GM18502 (cell line): ENCODE results near the gene DCTD.

ENCODE experiments used
- ATAC-seq: cut with Tn5 transposase; IDR thresholded peaks from one replicate; pipeline ENCODE4 v1.9.1; 2021; ENCODE audit warnings: mild to moderate bottlenecking; ENCODE audit not compliant: unreplicated experiment, poor library complexity

Gene DCTD

GRCh38 chr4:182875453-182876405, 41.5 kb downstream of the DCTD start:
- no peak for ATAC-seq

DNA sequence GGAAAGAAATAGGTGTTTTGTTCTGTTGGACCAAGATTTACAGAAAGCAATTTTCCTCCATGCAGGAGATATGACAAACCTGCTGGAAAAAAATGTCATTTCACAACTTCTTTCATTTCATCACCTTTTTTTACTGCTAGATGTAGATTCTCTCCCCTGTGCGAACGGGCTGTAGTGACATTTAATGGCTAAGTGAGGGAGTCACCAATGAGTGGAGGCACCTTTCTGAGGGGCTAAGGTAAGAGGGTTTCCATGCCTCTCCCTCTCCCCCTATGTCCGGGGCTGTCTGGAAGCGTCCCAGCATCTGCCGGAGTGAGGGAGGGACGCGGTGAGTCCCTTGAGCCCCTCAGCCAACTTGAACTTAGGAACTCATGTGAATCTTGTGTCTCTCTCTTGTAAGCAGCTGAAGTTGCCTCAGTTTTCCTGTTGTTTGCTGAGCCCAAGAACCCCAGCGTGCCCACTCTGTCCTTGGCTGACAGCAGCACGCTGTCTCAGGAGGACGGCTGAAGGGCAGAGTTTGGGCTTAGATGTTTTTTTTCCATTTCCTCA, 42.3 kb downstream of the DCTD start:
- no peak for ATAC-seq

DNA sequence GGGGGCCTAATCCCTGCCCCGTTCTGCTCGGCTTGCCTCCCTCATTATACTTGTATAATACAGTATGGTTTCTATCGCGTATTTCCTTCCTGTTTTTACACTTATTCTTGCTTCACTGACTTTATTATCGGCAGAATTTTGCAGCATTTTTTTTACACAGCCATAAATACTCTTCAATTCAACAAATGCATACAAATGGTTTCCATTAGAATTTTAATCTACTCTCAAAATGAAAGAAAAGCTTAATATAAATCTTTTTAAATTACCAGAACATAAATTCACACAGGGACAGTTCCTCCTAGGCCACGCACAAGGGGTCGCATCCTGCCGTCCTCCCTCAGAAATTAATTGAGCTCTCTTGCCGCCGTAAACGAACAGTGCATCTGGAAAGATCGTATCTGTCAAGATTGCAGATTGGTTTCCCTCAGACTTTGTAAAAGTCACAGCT, 42.9 kb downstream of the DCTD start:
- ATAC-seq, result no peak

DNA sequence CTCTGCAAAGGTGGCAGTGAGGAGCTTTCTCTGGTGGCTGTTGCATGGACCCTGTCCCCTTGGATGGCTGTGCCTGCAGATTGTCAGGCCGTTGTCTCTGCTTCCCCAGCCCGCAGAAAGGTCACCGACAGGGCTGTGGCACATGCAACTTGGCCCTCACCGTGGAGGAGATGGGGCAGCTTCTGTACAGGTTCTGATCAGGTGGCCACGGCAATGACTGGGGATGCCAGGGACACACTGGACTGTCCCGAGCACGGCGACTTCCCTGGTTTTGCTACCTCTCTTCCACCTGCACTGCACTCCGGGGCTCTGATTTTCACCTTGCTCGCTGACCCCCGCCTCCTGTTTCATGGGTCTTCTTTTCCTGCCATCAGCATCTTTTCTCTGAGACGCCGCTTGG, 43.5 kb downstream of the DCTD start:
- ATAC-seq, result no peak

GRCh38 chr4:182873289-182873688, 43.9 kb downstream of the DCTD start:
- ATAC-seq, result no peak

DNA sequence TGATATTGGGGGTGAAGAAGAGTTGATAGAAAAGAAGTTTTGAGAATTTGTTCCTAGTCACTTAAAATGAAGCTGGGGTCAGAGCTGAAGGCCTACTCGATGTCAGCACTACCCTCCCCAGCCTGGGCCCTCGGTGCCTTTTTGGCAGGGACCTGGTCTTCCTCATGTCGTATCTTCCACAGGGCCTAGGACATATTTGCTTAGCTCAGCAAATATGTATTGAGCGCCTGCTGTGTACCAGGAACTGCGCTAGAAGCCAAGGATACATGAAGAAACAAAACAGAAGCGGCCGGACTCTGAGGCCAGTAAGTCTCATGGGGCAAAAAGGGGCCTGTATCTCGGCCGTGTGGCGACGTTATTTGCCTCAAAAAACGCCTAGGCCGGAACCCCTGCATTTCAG, 44.3 kb downstream of the DCTD start:
- no peak for ATAC-seq

- no peak for ATAC-seq
These were observed 45.6 kb downstream of the DCTD start for GRCh38 chr4:182871616-182872015.

DNA sequence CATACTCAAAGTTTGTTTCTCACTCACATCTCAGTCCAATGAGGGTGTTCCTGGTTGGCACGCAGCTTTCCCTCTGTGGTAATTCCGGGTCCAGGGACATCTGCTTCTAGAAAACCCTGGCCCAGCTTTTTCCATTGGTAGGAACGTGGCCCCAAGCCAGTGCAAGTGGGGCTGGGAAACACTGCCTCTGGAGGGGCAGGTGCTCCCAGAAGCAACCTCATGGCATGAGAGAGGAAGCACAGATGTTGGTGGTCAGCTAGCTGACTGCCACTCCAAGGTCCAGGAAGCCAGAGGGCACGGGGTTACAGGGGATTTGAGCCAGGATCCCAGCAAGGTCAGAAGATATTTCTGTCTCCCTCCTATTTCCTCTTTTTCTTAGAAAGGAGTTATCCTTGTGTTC, 47.5 kb downstream of the DCTD start:
- ATAC-seq, result no peak

DNA sequence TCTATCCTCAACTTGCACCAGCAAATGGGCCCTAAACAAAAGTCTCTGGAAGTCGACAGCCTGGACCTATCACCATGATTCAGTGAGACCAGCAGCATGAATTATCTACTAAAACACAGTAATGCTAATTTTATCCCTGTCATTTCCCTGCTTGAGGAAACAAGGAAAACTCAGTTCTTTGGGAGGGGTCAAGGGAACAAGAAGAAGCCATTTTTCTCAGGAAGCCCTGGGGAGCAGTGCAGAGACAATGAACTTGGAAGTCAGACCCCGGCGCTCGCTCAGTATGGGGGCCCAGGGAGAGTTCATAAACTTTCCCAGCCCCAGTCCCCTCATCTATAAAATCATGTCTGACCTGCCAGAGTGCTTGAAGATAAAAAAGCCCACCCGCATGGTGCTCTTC, 50.4 kb downstream of the DCTD start:
- no peak for ATAC-seq

DNA sequence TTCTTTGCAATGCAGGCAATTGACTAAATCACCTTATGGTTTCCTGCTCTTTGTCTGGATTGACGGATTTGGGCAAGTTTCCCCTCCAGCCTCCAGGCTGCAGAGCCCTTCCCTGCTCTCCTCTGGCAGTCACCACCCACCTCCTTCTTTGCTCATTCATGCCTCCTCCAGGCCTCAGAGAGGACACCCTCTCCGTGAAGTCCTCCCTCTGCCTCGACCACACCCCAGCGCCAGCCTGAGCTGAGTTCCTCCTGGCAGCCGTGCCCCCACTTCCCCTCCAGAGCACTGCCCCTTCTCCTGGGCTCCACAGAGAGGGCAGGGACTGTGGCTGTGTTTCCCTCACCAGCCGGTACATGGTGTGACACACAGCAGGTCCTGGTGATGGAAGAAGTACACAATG, 53.7 kb downstream of the DCTD start:
- ATAC-seq, result no peak

GRCh38 chr4:182862921-182863320, 54.3 kb downstream of the DCTD start:
- no peak for ATAC-seq

DNA sequence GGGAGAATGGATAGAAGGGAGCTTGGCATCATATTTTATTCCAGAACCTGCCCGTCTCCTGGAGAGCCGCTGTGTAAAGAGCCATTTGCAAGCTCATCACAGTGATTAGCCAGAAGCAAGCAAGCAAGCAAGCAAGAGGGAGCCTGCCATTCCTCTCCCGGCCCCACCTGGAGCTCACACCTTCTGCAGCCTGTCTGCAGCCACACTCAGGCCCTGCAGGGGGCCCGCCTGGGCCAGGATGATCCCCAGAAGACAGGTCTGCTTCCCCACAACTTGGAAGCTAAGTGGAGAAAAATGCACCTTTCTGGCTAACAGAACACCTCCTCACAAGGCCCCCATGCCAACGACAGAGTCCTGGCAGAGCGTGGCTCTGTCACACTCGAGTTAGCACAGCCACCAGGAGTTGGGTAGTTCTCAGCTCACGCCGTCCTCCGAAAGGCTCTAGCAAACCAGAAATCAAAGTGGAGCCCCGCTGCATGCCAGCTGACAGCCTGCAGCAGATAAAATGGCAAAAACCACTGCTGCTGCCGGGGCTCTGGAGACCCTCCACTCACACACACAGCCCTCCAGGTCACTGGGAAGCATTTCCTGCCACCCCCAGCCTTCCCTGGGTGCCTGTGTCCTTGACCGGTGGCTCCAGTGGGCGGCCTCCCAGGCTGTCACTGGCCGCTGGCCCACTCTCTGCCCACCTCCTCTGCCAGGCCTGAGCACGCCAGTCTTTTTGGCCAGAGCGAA, 54.9 kb downstream of the DCTD start:
- no peak for ATAC-seq

DNA sequence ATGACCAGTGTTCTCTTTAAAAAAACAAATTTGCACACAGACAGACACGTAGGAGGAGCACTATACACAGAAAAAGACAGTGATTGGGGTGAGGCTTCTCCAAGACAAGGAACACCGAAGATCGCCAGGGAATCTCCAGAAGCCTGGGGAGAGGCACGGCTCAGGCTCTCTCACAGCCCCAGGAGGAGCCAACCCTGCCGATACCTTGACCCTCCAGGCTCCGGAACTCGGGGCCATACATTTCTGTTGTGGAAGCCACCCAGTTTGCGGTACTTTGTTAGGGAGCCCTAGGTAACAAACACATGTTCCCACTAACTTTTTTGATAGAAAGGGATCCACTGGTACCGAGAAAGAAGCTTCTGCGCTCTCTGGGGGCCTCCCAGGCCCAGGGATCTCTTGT, 55.8 kb downstream of the DCTD start:
- no peak for ATAC-seq

GRCh38 chr4:182859730-182860129, 57.5 kb downstream of the DCTD start:
- no peak for ATAC-seq

- ATAC-seq, result no peak
These were observed 58.5 kb downstream of the DCTD start for GRCh38 chr4:182858711-182859110.

GRCh38 chr4:182856862-182857261, 60.3 kb downstream of the DCTD start:
- ATAC-seq, result no peak

GRCh38 chr4:182855877-182856276, 61.3 kb downstream of the DCTD start:
- ATAC-seq, result no peak

DNA sequence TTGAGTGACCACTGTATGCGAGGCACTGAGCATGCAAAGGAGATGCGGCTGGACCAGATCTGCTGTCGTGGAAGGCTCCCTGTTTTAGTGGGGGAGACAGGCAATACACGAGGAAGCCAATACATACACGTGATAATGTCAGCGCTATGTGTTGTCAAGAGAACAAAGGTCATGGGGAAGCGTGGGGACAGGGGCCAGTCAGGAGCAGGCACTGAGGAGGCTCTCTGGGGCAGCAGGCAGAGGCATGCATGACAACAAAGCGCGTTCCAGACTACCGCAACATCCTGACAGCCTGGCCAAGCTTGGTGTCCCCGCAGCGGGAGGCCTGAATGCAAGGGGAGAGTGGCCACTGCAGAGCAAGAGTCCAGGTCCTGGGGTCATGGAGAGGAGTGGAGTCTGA, 61.9 kb downstream of the DCTD start:
- ATAC-seq, result no peak

DNA sequence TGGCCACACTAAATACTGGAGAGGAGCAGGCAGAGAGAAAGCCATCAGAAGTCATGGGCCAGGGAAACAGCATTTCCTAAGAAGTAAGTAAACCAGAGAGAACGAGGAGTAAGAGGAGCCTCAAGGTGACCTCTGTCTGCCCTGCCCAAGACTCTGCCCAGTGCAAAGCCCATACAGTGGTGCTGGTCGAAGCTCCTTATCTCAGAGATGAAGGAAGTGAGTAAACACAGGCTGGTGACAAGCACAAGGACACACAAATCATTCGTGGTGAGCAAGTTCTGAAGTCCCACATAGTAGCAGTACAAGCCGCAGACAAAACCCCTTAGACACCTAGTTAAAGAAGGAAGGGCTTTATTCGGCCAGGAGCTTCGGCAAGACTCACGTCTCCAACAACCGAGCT, 62.7 kb downstream of the DCTD start:
- no peak for ATAC-seq

DNA sequence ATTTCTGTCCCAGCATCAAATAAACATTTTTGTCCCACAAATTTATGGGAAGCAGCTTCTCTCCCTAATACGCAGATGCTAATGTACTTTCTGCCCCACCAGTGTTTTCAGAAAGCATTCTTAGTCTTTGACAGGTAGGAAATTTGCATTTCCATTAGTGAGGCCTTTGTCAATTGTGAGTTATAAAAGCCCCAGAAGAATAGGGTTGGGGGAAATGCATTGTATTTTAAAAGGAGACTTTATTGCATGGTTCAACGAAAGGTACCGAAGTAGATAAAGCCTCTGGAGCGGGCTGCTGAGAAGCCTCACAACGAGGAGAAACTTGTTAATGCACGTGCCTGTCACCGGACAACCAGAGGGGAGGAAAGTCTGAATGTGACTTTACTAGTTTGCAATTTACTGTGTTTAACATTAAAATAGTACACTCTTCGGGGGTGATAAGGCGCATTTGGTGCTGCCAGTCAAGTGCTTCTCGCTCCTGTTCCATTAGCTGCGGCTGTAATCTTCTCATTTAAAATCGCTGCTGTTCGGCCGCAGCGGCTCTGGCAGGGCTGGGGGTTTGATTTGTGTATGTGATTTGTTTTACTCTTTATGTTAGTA, 63.4 kb downstream of the DCTD start:
- no peak for ATAC-seq

GRCh38 chr4:182848685-182849084, 68.5 kb downstream of the DCTD start:
- ATAC-seq, result no peak
